Body of pancreas (tissue), 4 donors: Measurements from ENCODE around the gene IPPK. TPM values are rescaled to one million over a fixed set of nuclear protein-coding genes. Genes with fewer than 3 reads are reported as not detected.
"Not testable (repeated sequence)": the region's sequence is repeated elsewhere in the genome, so short reads cannot be mapped to it uniquely, and the experiment has no call there.

Experiments
- ATAC-seq: fragments of 150-250 bp; one replicate; pipeline ENCODE4 v1.9.1; 2016
- DNase-seq, 4 donors: peaks; one replicate each; pipeline ENCODE4 v3.0.0-alpha.2; 2019
- H3K27ac ChIP-seq, 4 donors: fragments of 200-600 bp; sonication (generic); 1 replicate in 3 of 4; 2 replicates in 1 of 4; pipeline versions ENCODE4 v1.5.1 to v1.6.1; 2016 to 2019; ENCODE audit warnings: mild to moderate bottlenecking in 1 of 4, mixed read lengths in 1 of 4, moderate library complexity in 1 of 4
- H3K27me3 ChIP-seq, 2 donors: fragments of 200-600 bp; sonication (generic); one replicate each; pipeline ENCODE4 v1.6.0; 2016; ENCODE audit warnings: mild to moderate bottlenecking in 1 of 2
- H3K36me3 ChIP-seq, 2 donors: fragments of 200-600 bp; sonication (generic); replicated peaks in 1 of 2; 2 replicates each; pipeline ENCODE4 v1.5.1; 2016; ENCODE audit warnings: low read depth in 2 of 2; ENCODE audit not compliant: insufficient read depth in 1 of 2
- H3K4me1 ChIP-seq: fragments of 200-600 bp; sonication (generic); one replicate; pipeline ENCODE4 v1.6.0; 2016
- H3K4me3 ChIP-seq, 2 donors: fragments of 200-600 bp; sonication (generic); 1 replicate in 1 of 2; 2 replicates in 1 of 2; pipeline ENCODE4 v1.5.1; 2016 to 2019
- H3K9me3 ChIP-seq, 3 donors: fragments of 200-600 bp; sonication (generic); 1 replicate in 2 of 3; 2 replicates in 1 of 3; pipeline ENCODE4 v1.5.1; 2016
- CTCF ChIP-seq, 7 experiments: fragments of 450-650 bp in 4 of 7; fragments of 200-600 bp in 3 of 7; sonication (generic) in 3 of 7; IDR thresholded peaks; one replicate each; pipeline ENCODE4 v1.5.1; 2016 to 2019; ENCODE audit warnings: antibody characterized with exemption in 7 of 7
- POLR2A ChIP-seq, 3 donors: fragments of 450-650 bp; IDR thresholded peaks; one replicate each; pipeline ENCODE4 v1.6.1; 2016; ENCODE audit warnings: antibody characterized with exemption in 3 of 3, mild to moderate bottlenecking in 2 of 3
- WGBS, 2 donors: methylation state at CpG; one replicate each; pipeline ENCODE4 v1.1.5; 2017; 5-methylcytosine and 5-hydroxymethylcytosine counted together
- intact Hi-C: fragments of 100-400 bp; cut with DNase I; formaldehyde crosslinking; loops from one replicate; pipeline ENCODE4 v1.15.1; 2023
- total RNA-seq, 2 donors: library from RNA; depleted of rRNA; stranded (reverse); fragments of >200 nt; gene quantifications; one replicate each; pipeline ENCODE4 v1.1.0, GENCODE V29; 2016

Gene IPPK
- total RNA-seq, 2 donors from 2014 or later = 2.9 to 6.3 TPM

- Histone ChIP-seq H3K27ac (no peak overlapping the region), H3K27me3 (no peaks in the 10 kb centered on the region), H3K4me3 (no peak overlapping the region), H3K36me3 (peaks cover 0 to 4% of the 10 kb centered on the region in 2 donors), H3K4me1 (no peaks in the 10 kb centered on the region), H3K9me3 (no peaks in the 10 kb centered on the region)
- DNase-seq = no peak
- TF ChIP-seq CTCF (IDR thresholded peaks at IDR 0.05) = no peak
- TF ChIP-seq POLR2A (IDR thresholded peaks at IDR 0.05) = no peak
- ATAC-seq = no peak
- WGBS, 2 donors = 92% methylated on average over 13 of the region's 13 CpGs
- intact Hi-C loops = no loop called here
Observed at GRCh38 chr9:92631452-92632343, 38.2 kb downstream of the IPPK start.

GRCh38 chr9:92627651-92628050 is 42.3 kb downstream of the IPPK start:
- no peak for DNase-seq
- TF ChIP-seq POLR2A (IDR thresholded peaks at IDR 0.05) (no peak), CTCF (IDR thresholded peaks at IDR 0.05) (no peak)
- H3K27me3 ChIP-seq = no peaks in the 10 kb centered on the region
- ATAC-seq = no peak
- H3K27ac ChIP-seq = no peak overlapping the region
- no peaks in the 10 kb centered on the region for H3K9me3 ChIP-seq
- H3K4me3 ChIP-seq = no peak overlapping the region
- intact Hi-C loops = no loop called here
- H3K36me3 ChIP-seq = no peaks in the 10 kb centered on the region
- no peaks in the 10 kb centered on the region for H3K4me1 ChIP-seq
- 81 to 86% methylated on average over 5 of the region's 5 CpGs for WGBS, 2 donors

- no peak overlapping the region for H3K27ac ChIP-seq
- no peaks in the 10 kb centered on the region for H3K4me1 ChIP-seq
- intact Hi-C loops = no loop called here
- DNase-seq (no peak), ATAC-seq (no peak)
- no peak overlapping the region for H3K4me3 ChIP-seq
- TF ChIP-seq POLR2A (IDR thresholded peaks at IDR 0.05) (no peak), CTCF (IDR thresholded peaks at IDR 0.05) (no peak)
- no peaks in the 10 kb centered on the region for H3K36me3 ChIP-seq
- H3K9me3 ChIP-seq = no peaks in the 10 kb centered on the region
- H3K27me3 ChIP-seq = no peaks in the 10 kb centered on the region
Observed at GRCh38 chr9:92626484-92626883, 43.4 kb downstream of the IPPK start.

GRCh38 chr9:92623936-92624335 is 46.0 kb downstream of the IPPK start:
- intact Hi-C loops, H3K9me3 ChIP-seq, DNase-seq, ATAC-seq, H3K27me3 ChIP-seq, H3K4me3 ChIP-seq, H3K27ac ChIP-seq, H3K36me3 ChIP-seq, H3K4me1 ChIP-seq: not testable (repeated sequence)
- 86 to 92% methylated on average over 3 of the region's 3 CpGs for WGBS, 2 donors

- Histone ChIP-seq H3K36me3 (no peaks in the 10 kb centered on the region), H3K27ac (no peak overlapping the region), H3K4me3 (no peak overlapping the region), H3K9me3 (no peaks in the 10 kb centered on the region), H3K4me1 (peaks cover 11% of the 10 kb centered on the region), H3K27me3 (no peaks in the 10 kb centered on the region)
- intact Hi-C loops = no loop called here
- TF ChIP-seq POLR2A (IDR thresholded peaks at IDR 0.05) (no peak), CTCF (IDR thresholded peaks at IDR 0.05) (no peak)
- WGBS, 2 donors = 91 to 100% methylated on average over 5 of the region's 5 CpGs
- DNase-seq (no peak), ATAC-seq (no peak)
Observed at GRCh38 chr9:92620845-92621244, 49.1 kb downstream of the IPPK start.
